AML-193 (cell line): ENCODE measurements around the gene TEKT5.
"Not testable (repeated sequence)": the region's sequence is repeated elsewhere in the genome, so short reads cannot be mapped to it uniquely, and the experiment has no call there.

Experiments used
- DNase-seq, 2 experiments: peaks; one replicate each; lab custom pipeline; 2025; lab: John Stamatoyannopoulos, UW

TEKT5 gene

GRCh38 chr16:10694830-10695229 is at the start of gene TEKT5:
TSS of gene TEKT5 (minus strand) at chr16:10694930. CDS start at chr16:10694873, 57 bp downstream.
- DNase-seq = no peak

- DNase-seq = peak; percentile 90 to 91
These were observed 49.1 kb upstream of the TEKT5 start, which contains the start of gene NUBP1 for GRCh38 chr16:10743610-10744369. TSS of gene NUBP1 (plus strand) at chr16:10743842. CDS start at chr16:10743864, 22 bp downstream.

- DNase-seq = no peak
These were observed 48.5 kb upstream of the TEKT5 start for GRCh38 chr16:10743227-10743609.

GRCh38 chr16:10741844-10742243 is 47.1 kb upstream of the TEKT5 start:
- DNase-seq = no peak

- not testable (repeated sequence) for DNase-seq
These were observed 46.5 kb upstream of the TEKT5 start for GRCh38 chr16:10741249-10741648.

- no peak for DNase-seq
These were observed 46.1 kb upstream of the TEKT5 start for GRCh38 chr16:10740845-10741208.

GRCh38 chr16:10740000-10740844 is 45.5 kb upstream of the TEKT5 start:
- DNase-seq = no peak

GRCh38 chr16:10738231-10739077 is 43.7 kb upstream of the TEKT5 start:
- DNase-seq = peak; percentile 18 to 38

GRCh38 chr16:10737068-10737625 is 42.4 kb upstream of the TEKT5 start:
- DNase-seq = peak; percentile 53 to 72

- no peak for DNase-seq
These were observed 37.1 kb upstream of the TEKT5 start for GRCh38 chr16:10731790-10732189.

GRCh38 chr16:10729104-10730048 is 34.6 kb upstream of the TEKT5 start:
- DNase-seq = no peak

- no peak for DNase-seq
These were observed 33.5 kb upstream of the TEKT5 start for GRCh38 chr16:10728003-10728887.

- no peak for DNase-seq
These were observed 14.2 kb upstream of the TEKT5 start for GRCh38 chr16:10708969-10709368.

GRCh38 chr16:10699756-10700155 is 5.0 kb upstream of the TEKT5 start:
- no peak for DNase-seq

GRCh38 chr16:10694306-10694705 is 424 bp downstream of the TEKT5 start:
- no peak for DNase-seq

- no peak for DNase-seq
These were observed 841 bp downstream of the TEKT5 start for GRCh38 chr16:10693889-10694288.

GRCh38 chr16:10692470-10692869 is 2.3 kb downstream of the TEKT5 start:
- DNase-seq = no peak

- DNase-seq = no peak
These were observed 6.0 kb downstream of the TEKT5 start for GRCh38 chr16:10688726-10689125.

GRCh38 chr16:10688291-10688690 is 6.4 kb downstream of the TEKT5 start:
- DNase-seq = no peak

- DNase-seq = no peak
These were observed 9.0 kb downstream of the TEKT5 start for GRCh38 chr16:10685709-10686108.
